Spleen (tissue), 7 donors: ENCODE measurements around the gene GCK.

Experiments
- POLR2A ChIP-seq, 3 donors: fragments of 450-650 bp; IDR thresholded peaks; one replicate each; pipeline ENCODE4 v1.5.1; 2017; ENCODE audit warnings: antibody characterized with exemption in 3 of 3, mild to moderate bottlenecking in 1 of 3
- POLR2AphosphoS5 ChIP-seq, 3 donors: sonication (generic); formaldehyde crosslinking; IDR thresholded peaks; one replicate each; pipeline ENCODE4 v1.5.1; 2017; ENCODE audit warnings: antibody characterized with exemption in 3 of 3
- TF ChIP-seq, protein P1 (sequence below), 11 experiments: fragments of 200-600 bp in 7 of 11; fragments of 450-650 bp in 4 of 11; sonication (generic) in 4 of 11; IDR thresholded peaks in 8 of 11; conservative IDR thresholded peaks in 3 of 11; 1 replicate in 7 of 11; 2 replicates in 4 of 11; pipeline versions ENCODE4 v1.4.0 to v1.8.0; 2016 to 2021; ENCODE audit warnings: antibody characterized with exemption in 11 of 11, inconsistent platforms in 4 of 11, mild to moderate bottlenecking in 1 of 11
- donor health status: DM: no; HTN: no; CAD: no; lungs with moderate emphysema.
- donor health status: DM: no; HTN: no; CAD: no.
- donor health status: DM: no; HTN: no; CAD: no.

DNA sequence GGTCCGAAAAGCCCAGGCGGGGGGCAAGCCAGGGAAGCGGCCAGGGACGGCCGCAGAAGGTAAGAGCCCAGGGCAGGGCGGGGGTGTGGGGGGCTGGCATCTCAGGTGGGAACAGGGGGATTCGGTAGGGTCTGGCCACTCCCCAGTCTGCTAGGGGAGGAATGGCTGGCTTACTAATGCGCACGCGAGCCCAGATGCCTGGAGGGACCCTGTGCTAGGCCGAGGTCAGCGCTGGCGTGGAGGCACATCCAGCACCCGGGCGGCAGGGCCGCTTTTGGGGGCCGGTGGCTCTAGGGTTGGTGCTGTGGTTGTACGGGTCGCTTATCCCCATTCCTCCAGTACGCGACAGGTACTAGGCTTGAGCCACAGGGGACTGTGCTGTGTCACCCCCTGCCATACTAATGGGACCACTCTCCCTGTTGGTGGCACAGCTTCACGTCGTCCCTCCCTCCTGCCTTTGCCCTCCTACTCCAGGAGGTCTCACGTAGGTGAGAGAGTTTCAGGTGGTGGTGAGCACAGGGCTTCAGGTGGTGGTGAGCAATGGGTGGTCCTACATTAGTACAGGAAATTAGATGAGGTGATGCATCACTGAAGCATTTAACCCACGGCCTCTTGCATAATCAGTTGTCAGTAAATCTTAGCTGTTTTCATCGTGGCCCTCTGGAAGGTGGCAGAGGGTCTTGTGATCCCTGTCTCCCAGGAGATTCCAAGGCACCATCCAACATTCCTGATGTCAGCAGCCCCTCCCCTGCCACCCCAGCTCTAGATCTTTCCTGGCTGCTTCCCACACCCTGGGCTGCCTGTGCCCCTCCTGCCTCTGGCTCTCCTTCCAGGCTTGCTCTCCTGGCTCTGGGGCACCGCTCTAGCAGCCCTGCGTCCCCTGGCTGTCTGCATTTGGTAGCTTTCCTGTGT lies 84.1 kb downstream of the GCK start:
- TF ChIP-seq POLR2A (IDR thresholded peaks at IDR 0.05) (no peak), POLR2AphosphoS5 (IDR thresholded peaks at IDR 0.05) (no peak)
- TF ChIP-seq, protein P1, sequence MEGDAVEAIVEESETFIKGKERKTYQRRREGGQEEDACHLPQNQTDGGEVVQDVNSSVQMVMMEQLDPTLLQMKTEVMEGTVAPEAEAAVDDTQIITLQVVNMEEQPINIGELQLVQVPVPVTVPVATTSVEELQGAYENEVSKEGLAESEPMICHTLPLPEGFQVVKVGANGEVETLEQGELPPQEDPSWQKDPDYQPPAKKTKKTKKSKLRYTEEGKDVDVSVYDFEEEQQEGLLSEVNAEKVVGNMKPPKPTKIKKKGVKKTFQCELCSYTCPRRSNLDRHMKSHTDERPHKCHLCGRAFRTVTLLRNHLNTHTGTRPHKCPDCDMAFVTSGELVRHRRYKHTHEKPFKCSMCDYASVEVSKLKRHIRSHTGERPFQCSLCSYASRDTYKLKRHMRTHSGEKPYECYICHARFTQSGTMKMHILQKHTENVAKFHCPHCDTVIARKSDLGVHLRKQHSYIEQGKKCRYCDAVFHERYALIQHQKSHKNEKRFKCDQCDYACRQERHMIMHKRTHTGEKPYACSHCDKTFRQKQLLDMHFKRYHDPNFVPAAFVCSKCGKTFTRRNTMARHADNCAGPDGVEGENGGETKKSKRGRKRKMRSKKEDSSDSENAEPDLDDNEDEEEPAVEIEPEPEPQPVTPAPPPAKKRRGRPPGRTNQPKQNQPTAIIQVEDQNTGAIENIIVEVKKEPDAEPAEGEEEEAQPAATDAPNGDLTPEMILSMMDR (IDR thresholded peaks at IDR 0.05 in 8 of 11, conservative IDR thresholded peaks at IDR 0.05 in 3 of 11): no peak
